NCI-H128 (cell line): Measurements from ENCODE around the gene B4GAT1.
"Not testable (repeated sequence)": the region's sequence is repeated elsewhere in the genome, so short reads cannot be mapped to it uniquely, and the experiment has no call there.

Experiments
- DNase-seq: peaks from one replicate; lab custom pipeline; 2025; ENCODE audit not compliant: unreplicated experiment; lab: John Stamatoyannopoulos, UW

Gene B4GAT1

DNA sequence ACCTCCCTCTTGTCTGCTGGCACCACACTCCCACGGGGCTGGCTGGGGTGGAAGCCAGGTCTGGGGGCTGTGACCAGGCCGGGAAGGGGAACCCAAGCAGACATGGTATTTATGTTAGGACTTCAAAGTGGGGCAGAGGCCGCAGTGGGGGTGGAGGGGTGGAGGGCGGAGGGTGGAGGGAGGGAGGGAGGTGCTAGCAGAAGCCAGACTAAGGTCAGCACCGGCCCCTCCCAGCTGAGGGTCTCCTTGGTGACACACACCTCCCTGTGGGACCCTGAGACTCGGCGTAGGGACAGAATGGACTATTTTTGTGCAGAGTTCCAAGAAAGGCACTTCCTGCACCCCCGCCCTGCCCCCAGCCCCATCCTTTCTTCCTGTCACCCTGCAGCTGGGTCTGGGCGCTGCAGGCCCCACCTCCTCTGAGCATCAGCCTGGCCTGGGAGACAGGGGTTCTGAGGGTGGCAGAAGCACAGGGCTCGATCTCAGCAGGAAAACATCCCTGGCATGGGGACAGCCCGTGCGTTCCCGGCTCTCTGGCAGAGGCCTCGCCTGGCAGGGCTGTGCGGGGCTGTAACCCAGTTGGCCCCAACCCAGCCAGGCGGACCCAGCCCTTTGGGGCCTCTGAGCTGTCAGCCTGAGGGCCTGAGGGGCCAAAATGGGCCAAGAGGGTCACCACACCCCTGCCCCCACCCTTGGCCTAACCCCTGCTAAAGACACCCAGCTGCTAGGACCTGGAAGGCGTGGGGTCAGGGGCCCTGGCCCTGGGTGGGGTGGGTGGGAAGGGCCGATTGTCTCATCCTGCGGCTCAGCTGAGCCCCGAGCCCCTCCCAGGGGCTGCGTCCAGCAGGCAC lies 20.9 kb downstream of the B4GAT1 start:
- DNase-seq = no peak

GRCh38 chr11:66325263-66325671 lies 22.2 kb downstream of the B4GAT1 start:
- no peak for DNase-seq

- DNase-seq = no peak
Observed at GRCh38 chr11:66324664-66325063, 22.8 kb downstream of the B4GAT1 start.

- no peak for DNase-seq
Observed at GRCh38 chr11:66323684-66324083, 23.7 kb downstream of the B4GAT1 start.

DNA sequence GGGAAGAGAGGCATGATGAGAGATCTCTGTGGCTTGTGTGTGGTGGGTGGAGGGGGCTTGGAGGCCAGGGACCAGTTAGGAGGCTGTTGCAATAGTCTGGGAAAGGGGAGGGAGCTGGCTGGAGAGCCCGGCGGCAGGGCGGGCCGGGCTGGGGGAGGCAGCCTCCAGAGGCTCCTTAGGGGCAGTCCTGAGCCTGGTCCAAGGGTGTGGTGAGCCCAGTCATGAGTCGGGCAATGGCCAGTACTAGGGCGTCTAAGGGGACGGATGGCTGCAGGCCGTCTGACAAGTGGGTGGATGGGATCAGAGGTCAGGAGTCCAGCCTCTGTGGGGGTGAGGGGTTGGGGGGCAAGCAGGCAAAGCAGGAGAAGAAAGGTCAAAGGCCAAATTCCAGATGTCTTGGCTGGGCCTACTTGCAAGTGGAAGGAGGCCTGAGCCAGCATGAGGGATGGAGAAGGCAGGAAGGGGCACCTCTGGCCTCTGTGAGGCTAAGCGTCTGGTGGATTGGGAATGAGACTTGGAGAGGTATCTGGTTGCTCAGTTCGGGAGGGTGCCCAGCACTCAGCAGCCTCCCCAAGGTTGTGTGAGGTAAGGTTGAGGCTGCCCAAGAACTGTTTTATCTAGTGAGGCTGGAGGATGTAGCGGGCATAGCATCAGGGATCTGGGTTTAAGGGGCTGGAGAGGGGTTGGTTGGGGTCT lies 24.5 kb downstream of the B4GAT1 start:
- no peak for DNase-seq

DNA sequence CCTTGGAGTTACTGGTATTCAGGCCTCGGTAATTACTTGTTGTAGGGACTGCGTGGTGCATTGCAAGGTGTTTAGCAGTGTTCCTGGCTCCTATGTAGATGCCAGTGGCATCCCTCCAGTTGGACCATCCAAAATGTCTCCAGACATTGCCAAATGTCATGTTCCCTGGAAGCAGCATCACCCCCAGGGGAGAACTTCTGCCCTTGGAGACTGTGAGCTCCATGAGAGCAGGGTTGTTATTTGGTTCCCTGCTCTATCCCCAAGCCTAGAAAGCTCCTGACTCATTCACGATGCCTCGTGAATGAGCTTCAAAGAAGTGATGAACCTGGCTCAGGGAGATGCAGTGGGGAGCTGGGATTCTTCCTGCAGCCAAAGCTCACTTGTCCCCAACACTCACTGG lies 25.8 kb downstream of the B4GAT1 start:
- DNase-seq = no peak

DNA sequence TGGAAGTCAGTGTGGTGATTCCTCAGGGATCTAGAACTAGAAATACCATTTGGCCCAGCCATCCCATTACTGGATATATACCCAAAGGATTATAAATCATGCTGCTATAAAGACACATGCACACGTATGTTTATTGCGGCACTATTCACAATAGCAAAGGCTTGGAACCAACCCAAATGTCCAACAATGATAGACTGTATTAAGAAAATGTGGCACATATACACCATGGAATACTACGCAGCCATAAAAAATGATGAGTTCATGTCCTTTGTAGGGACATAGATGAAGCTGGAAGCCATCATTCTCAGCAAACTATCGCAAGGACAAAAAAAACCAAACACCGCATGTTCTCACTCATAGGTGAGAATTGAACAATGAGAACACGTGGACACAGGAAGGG lies 26.7 kb downstream of the B4GAT1 start:
- not testable (repeated sequence) for DNase-seq

- not testable (repeated sequence) for DNase-seq
Observed at GRCh38 chr11:66320289-66320688, 27.1 kb downstream of the B4GAT1 start.

DNA sequence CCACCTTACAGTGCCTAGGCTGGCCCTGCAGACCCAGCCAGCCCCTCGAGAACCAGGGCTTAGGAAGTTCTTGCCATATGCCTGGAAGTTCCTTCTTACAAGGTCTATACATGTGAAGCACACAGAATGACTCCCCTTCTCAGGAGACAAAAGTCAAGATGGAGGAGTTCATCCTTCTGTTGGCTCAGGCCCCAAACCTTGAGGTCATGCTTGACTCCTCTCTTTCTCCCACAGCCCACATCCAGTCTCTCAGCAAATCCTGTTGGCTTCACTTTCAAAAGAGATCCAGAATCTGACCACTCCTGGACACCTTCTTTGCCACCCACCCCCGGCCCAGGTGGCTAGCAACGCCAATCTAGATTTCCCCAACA lies 28.8 kb downstream of the B4GAT1 start:
- DNase-seq = no peak

- DNase-seq = no peak
Observed at GRCh38 chr11:66317723-66318599, 29.5 kb downstream of the B4GAT1 start.

DNA sequence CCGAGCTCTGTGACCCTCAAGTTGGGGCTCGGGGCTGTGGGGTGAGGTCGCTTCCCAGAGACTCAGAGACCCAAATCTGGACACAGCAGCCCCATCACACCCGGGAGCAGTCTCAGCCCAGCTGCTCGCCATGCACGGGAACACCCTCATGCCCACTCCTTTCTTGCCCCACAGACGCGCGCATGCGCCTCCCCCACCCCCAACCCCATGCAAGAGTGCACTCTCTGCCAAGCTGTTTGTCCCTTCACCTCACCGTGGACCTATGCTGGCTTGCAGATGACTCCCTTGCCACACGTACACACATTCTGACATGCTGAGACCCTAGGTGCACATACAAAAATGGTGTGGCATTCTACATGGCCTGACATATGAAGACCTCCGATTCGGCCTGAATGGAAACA lies 30.1 kb downstream of the B4GAT1 start:
- no peak for DNase-seq

- no peak for DNase-seq
Observed at GRCh38 chr11:66316849-66317251, 30.6 kb downstream of the B4GAT1 start, which contains the start of gene CD248. CD248 (minus strand) TSS chr11:66317044; CDS start chr11:66317027, 17 bp downstream.

DNA sequence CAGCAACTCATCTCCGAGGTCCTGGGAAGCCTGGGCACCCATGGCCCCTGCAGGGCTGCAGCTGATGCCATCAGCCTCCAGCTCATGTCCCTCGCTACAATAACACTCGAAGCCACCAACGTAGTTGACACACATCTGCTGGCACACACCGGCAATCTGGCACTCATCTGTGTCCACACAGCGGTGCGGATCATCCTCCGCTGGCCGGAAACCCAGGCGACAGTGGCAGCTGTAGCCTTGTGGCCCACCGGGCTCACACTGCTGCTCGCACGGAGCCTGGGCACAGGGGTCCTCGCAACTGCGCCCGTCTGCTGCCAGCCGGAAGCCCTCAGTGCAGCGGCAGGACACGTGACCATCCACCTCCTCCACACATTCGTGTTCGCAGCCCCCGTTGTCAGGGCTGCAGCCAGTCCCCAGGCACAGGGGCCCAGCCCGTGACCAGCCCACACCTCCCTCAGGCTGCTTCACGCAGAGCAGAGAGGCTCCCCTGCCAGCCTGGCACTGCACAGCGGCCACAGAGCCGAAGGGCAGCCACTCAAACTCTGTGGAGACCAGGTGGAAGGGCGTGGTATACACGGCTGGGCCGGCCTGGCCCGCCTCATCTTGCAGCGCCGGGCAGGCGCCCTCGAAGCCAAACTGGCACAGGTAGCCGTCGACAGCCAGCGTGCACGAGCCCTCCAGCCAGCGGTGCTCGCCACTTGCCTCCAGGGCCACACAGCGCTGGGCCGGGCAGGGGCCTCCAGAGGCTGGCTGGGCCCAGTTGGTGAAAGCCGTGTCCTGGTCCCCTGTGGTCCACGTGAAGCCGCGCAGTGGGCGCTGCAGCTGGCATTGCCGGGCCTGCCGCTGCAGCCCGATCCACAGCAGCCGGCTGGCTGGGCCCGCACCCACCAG lies 31.3 kb downstream of the B4GAT1 start:
- no peak for DNase-seq

GRCh38 chr11:66315498-66315885 lies 31.9 kb downstream of the B4GAT1 start:
- DNase-seq = no peak

DNA sequence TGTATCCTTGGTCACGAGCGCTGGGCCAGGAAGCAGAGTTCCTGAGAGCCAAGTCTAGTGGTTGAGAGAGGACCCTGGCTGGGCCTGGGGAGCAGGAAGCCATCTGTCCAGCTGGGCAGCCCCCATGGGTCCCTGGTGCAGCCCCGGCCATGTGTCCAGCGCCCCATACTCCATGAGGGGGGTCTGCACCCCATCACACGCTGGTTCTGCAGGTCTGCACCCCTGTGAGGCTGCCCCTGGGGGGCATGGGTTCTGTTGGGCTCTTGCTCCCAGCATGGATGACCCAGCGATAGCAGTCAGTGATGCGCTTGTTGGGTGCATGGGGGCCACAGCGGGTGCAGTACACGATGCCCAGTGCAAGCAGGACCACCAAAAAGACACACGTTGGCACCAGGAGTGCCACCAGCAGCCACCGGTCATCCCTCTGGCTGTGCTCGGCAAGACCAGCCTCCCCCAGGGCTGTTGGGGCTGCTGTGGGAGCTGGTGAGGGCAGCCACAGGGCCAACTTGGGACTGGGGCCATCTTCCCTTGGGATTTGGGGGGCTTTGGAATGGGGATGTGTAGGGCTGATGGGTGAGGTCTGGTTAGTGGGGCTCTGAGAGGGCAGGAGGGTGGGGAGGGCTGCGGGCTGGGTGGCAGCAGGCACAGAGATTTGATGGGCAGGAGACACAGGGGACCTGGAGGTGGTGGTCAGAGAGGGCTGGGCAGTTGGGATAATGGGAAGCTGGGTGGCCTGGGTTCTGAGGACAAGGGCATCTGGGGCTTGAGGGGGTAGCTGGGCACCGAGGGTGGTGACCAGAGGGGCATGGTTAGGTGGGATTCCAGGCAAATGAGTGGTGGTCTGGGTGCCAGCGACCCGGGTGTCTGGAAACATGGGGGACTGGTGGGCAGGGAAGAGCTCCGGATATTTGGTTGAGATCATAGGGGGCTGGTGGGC lies 32.6 kb downstream of the B4GAT1 start:
- no peak for DNase-seq

DNA sequence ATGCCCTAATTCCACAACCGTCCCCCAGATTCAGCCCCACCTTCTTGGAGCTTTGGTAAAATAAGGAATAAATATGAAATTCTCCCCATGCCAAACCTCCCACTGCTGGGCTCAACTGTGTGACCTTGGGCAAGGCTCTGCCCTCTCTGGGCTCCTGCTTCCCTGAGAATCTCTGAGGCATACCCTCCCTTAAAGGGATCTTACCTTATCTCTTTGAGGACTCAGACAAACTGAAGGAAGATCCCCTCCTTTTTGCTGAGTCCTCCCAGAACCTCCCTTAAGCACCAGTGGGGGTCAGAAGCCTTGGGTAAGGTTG lies 33.3 kb downstream of the B4GAT1 start:
- no peak for DNase-seq

DNA sequence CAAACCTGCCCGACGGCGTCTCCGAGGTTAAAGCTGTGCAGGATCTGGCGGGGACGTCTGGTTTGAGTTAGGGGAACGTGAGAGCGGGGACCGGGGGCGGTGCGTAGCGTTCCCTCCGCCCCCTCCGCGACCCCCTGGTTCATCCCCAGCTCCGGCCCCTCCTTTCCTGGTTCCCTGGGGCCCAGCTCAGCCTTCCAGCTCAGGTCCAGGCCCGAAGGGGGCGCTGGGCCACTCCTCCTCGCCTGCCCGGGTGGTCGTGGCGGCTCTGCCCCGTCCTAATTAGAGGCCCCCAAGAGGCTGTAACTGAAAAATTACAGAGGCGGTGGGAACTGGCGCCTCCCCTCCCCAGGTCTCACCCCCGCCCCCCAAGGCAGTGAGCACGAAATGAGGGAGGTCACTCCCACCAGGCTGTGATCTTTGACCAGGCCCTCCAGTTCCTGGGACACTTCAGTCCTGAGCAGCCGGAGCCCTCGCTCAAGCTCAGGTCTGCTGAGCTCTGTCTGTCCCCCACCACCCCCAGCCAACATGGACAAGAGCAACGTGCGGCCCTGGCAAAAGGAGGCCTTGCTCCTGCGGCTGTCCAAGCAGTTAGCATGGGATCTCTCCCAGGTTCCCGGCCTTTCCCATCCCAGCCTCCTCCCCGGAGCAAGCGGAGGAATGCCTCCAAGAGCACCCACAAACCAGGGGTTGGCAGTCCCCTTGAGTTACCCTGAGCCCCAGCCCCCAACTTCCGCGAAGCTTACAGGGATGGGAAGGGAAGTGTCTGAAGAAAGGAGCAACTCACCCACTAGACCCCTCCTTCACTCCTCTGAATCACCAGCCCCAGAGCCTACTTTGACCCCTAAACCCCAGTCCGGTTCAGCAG lies 33.9 kb downstream of the B4GAT1 start:
- DNase-seq = no peak

GRCh38 chr11:66312549-66313320 lies 34.7 kb downstream of the B4GAT1 start:
- peak; percentile 88 for DNase-seq
